HG02763 (cell line): ENCODE data around the gene TLK1.
"Not testable (repeated sequence)": the region's sequence is repeated elsewhere in the genome, so short reads cannot be mapped to it uniquely, and the experiment has no call there.

Experiments
- ATAC-seq: cut with Tn5 transposase; IDR thresholded peaks from one replicate; pipeline ENCODE4 v1.9.1; 2021; ENCODE audit warnings: mild to moderate bottlenecking, moderate library complexity; ENCODE audit not compliant: unreplicated experiment

The TLK1 gene

DNA sequence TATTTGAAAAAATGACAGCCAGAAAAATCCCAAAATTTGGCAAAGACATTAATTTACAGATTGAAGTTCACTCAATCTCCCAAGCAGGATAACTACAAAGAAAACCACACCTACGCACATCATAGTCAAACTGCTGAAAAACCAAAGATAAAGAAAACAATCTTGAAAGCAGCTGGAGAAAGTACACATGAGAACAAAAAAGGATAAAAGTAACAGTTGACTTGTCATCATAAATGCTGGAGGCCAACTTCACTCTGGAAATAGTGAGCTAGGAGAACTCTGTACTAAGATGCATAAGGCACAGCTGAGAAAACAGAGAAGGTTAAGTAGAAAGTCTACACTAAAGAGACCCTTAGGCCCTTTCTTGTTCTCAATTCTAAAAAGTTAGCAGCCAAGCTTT is 73.1 kb downstream of the TLK1 start:
- no peak for ATAC-seq

DNA sequence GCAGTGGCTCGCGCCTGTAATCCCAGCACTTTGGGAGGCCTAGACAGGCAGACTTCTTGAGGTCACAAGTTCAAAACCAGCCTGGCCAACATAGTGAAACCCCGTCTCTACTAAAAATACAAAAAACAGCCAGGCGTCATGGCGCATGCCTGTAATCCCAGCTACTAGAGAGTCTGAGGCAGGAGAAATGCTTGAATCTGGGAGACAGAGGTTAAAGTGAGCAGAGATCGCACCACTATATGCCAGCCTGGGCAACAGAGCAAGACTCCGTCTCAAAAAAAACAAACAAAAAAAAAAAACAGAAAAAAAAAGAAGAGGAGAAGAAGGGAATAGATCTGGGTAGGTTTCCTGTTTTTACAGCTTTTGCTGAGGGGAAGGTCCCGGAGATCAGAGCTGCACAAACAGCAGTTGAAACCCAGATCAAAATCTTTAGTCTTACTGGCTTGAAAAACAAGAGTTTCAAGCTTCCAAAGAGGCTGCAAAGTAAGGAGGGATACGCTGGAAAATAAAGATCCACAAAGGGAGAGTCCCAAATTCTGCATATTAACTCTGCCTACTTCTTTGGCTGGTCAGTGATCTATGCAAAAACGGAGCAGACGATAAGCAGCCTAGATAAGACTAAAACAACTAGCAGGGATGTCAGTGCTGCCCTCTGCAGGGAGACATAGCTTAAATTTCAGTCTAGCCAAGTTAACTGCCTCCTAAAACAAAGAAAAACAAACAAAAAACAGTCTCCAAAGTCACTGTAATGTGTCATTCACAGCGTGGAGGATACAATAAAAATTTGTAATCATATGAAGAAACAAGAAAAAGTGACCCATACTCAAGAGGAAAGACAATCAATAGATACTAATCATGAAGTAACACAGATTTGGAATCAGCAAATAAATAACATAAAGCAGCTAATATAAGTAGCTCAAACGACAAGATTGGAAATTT is 74.1 kb downstream of the TLK1 start:
- no peak for ATAC-seq

DNA sequence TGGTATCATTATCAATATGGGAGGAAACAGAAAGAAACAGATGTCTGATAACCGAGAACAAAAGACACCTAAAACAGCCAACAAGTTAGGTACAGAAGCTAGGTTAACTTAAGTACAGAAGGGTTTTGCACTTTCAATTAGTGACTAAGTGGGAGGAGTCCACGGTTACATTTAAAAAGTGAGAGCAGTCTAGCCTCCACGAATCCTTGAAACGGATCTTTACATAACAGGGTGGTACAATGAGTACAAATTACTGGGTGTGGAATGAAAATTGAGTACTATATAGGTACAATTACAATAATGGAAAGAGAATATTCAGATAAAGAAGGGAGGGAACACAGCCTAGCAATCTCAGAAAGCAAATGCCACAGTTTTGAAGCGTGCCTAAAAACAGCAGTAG is 76.6 kb downstream of the TLK1 start:
- no peak for ATAC-seq

DNA sequence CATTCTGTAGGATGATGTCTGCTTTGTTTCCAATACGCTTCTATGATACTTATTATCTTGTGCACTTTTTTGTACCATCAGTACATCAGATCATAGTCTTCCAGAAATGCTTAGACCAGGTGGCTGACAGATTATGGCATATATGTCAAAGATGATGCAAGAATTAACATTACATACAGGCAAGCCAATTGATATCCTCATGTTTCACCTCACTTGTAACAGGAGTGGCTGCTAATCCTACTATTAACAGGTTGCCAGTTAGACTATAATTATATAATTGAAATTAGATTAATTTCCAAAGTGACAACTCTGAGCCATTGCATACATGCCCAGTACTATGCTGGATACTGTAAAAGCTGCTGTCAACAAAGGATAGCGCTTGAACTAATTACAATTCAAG is 77.2 kb downstream of the TLK1 start:
- ATAC-seq: no peak

DNA sequence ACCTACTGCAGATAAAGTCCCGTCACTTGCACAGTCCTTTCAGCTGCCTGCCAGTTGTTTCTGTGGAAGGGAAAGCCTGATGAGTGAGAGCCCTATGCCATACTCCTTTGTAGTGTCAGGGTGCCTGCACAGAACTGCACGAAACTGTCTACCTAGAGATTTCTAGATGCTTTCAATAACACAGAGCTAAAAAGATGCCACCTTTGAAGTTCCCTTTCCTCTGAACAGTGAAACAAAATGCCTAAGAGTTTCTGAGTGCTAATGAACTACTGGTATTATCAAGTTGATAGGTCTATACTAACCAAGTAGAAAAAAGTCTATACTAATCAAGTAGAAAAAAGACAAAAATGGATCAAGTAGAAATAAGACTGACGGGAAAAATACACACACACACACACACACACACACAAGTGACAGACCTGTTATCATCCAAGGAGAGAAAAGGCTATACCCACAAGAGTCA is 79.0 kb downstream of the TLK1 start:
- no peak for ATAC-seq

DNA sequence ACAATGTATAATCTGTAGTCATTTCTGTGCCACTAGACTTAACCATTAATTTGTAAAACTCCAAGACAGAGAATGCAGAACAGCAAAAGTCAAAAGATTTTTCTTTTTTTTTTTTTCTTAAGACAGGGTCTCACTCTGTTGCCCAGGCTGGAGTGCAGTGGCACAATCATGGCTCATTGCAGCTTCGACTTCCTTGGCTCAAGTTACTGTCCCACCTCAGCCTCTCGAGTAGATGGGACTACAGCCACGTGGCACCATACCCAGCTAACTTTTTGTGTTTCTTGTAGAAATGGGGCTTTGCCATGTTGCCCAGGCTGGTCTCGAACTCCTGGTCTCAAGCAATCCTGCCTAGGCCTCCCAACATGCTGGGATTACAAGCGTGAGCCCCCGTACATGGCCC is 80.1 kb downstream of the TLK1 start:
- ATAC-seq: no peak

DNA sequence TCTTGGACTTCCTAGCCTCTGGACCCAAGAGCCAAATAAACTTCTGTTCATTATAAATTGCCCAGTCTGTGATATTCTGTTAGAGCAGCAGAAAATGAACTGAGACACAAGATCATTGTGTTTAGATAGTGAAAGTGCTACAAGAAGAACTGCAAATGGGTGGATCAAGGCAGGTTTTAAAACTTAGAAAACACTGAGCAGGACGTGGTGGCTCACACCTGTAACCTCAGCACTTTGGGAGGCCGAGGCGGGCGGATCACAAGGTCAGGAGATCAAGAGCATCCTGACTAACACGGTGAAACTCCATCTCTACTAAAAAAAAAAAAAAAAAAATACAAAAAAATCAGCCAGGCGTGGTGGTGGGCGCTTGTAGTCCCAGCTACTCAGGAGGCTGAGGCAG is 84.3 kb downstream of the TLK1 start:
- not testable (repeated sequence) for ATAC-seq

DNA sequence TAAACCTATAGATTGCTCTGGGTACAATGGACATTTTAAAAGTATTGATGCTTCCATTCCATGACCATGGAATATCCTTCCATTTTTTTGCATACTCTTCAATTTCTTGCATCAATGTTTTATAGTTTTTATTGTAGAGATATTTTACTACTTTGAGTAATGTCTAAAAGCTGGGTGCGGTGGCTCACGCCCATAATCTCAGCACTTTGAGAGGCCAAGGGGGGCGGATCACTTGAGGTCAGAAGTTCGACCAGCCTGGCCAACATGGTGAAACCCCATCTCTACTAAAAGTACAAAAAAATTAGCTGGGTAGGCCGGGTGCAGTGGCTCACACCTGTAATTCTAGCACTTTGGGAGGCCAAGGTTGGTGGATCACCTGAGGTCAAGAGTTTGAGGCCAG is 88.5 kb downstream of the TLK1 start:
- no peak for ATAC-seq

DNA sequence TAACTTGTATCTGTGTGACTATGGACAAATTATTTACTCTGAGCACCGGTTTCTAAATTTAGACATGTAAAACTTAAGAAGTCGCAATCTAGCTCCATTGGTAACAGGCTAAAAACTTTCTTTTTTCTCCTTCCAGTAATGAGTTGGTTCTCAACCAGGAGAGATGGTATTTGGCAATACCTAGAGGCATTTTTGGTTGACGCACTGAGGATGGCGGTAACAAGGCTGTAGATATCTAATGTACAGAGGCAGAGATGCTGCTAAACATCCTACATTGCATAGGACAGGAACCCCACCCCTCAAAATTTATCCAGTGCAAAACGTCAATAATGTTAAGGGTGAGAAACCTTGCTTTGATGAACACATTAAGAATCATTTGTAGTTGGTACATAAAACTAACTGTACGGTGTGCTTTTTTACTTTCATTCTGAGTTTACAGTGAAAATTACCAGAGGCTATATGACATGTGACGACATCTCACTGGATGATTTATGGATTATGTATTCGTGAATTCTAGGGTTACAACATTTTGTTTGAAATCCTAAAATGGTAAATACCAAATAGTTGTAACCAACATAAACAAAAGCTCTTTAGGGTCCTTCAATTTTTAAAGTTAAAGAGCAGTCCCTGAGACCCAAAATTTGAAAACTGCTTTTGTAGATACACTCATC is 91.3 kb downstream of the TLK1 start:
- no peak for ATAC-seq

DNA sequence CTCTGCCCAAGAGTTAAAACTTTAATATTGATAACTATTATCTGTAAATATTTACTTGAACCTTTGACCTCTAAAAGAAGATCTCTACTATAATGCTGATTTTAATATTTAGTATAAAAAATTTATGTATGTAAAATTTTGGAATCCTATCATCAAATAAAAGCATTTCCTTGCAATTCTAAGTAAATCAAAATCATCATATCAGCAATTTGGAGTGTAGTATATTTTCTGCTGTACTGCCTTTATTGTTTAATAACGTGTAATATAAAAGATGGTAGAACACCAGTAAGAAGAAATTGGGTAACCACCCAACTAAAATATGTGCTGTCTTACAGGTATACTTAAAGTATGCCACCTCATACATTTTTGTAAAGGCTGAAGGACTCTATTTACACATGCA is 94.6 kb downstream of the TLK1 start:
- no peak for ATAC-seq

DNA sequence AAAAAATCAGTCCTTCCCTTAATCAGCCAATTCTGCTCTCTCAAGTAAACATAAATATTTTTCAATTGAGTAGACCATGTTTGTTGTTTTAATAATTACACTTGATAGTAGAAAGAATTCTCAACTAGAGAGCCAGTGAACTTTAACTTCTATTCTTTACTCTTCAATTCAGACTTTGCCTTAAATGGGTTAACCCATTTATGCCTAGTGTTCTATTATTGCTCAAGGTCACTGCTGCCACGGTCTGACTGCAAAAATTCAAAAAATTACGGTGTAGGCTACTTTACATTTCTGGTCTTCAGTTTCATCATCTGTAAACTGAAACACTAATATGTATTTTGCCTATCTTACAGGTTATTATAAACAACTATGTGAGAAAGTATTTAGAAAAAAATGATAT is 103.1 kb downstream of the TLK1 start:
- no peak for ATAC-seq

DNA sequence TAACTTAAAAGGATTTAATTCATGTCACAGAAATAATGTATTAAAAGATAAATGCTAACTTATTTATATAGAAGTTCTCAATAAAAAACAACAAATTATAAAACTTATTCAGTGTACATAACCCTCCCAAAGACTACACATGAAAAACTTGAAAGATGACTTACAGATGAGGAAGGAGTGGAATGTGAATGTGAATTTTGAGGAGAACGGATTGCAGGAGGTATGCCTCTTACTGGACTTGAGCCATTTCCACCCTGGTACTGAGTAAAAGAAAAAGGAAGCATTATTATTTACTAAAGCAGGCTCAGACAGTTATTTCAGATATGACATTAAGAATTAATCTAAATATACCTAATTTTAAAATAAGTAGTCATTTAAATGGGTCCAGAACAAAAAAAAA is 104.4 kb downstream of the TLK1 start:
- ATAC-seq: no peak

DNA sequence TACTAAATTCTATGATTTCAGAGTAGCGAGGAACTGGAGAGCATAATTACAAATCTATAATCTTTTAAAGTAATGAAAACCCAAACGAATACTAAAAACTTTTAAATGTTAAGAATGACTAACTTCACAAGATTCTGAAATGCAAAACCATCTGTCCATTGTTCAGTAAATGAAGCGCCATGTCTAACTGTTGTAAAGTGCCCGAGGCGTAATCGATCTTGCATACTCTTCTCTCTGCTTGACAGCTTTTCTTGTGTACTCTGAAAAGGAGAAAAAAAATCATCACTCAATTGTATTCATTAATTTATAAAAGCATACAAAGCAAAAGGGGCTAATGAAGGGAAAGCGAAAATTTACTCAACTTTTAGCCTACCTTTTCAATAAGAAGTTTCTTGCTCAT is 111.0 kb downstream of the TLK1 start:
- ATAC-seq: no peak

DNA sequence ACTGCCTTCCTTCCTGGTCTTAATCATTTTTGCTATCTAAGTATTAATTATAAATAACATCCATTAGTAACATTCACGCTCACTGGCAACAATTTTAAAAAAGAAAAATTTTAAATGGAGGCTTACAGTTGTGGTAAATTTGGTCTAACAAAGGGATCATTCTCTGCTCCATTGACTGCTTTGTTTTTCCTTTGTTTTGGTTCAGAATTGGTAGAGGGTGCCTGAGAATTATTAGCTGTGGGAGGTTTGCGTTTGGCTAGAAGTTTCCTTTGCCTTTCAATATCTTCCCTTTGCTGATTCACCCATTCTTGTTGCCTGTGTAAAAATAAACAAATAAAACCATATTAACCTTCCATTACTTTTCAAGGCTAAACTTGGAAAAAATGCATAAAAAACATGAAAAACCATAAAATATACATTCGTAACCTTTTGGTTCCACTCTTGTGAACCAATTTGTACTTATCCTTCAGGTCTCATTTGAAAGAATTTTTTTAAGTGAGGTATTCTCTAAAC is 114.6 kb downstream of the TLK1 start:
- ATAC-seq: no peak

DNA sequence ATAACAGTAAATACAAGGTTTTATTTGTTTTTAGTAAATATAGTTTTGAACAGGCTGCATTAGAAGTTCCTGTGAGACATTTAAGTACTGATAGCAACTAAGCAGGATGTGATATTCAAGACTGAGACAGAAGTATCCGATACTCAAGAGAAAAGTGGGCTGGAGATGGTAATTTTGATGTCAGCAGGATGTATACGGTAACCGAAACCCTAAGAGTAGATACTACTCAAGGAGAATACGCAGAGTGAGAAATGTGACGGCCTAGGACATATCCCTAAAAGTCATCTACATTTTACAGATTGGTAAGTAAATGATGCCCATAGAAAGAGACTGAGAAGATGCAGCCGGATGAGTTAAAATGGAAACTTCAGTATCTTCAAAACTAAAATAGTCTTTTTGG is 116.3 kb downstream of the TLK1 start:
- no peak for ATAC-seq

DNA sequence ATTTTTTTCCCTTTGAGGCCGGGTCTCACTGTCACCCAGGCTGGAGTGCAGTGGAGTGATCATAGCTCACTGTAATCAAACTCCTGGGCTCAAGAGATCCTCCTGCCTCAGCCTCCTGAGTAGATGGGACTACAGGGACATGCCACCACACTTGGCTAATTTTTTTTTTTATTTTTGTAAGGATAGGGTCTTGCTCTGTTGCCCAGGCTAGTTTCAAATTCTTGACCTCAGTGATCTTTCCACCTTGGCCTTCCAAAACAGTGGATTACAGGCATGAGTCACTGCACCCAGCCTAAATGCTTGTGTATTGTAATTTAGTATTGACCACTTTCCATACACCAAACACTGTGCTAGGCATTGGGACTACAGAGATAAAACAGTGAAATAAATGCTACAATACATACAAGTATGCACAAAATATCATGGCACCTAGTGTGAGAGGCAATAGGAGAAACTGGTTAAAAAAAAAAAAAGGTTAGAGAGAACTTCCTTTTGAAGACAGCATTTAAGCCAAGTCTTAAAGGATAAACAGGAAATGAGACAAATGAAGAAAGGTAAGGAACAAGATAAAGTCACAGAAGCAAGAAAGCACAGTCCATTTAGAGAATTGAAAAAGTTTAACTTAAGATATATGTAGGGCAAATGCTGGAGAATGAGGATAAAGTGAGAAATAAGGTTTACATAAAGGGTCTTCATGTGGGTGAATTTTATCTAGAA is 118.3 kb downstream of the TLK1 start:
- no peak for ATAC-seq

DNA sequence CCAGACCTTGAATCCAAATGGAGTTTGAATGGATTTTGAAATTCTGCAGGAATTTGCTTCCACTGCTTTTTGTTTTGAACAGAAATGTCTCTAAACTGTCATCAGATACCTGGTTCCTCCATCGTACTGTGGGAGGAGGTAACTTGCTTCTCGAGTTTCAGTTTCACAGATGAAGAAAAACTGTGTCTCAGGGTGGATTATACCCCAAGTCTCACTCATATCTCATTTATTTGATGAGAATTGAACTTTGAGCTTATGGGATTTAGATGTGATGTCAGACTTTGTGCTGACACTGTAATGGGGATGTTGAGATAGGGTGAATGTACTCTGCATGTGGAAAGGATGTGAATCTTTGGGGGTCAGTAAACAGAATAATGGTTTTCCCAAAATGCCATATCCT is 124.2 kb downstream of the TLK1 start:
- ATAC-seq: no peak

DNA sequence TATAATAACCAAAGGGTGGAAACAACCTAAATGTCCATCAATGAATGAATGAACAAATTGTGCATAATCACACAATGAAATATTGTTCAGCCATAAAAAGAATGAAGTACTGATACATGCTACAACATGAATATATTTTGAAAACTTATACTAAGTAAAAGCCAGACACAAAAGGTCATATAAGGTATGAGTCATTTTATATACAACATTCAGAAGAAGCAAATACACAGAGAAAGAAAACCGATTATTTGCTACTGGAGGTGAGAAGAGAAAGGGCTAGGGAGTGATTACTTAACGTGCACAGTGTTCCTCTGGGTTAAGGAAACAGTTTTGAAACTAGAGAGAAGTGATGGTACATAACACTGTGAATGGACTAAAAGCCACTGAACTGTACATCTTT is 126.4 kb downstream of the TLK1 start:
- ATAC-seq: no peak

DNA sequence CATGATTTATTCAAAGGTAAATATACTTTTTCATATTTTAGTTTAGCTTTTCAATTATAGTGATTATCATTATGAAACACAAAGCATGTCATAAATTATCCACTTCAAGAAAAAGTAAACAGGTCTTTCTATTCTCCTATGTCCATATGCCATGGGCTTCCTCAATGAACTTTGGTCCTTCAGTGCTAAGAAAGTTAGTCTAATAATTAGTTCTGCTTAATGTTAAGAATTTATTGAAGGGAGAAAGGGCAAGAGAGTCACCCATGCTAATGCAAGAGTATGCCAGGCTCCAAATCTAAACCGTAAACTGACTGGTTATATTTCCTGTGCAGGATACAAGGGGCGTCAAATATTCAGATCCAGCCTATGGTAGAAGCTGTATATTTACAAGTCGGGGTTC is 135.5 kb downstream of the TLK1 start:
- ATAC-seq: no peak

DNA sequence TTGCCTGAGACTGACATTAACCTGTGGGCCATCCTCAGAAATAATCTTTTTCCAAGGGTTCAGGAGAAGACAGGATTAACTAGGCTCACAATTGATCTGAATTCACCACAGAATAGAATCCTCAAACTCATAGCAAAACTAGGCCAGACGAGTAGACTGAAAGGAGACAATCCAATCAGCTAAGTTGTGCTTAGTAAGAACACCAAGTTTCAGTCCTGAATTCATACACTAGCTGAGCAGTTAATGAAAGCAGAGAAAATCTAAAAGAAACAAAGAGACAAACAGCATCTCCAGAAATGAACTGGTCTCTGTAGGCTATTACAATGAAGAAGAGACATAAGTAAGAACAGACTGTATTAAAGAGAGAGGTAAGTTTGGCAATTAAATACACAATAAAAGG is 142.2 kb downstream of the TLK1 start:
- ATAC-seq: no peak

DNA sequence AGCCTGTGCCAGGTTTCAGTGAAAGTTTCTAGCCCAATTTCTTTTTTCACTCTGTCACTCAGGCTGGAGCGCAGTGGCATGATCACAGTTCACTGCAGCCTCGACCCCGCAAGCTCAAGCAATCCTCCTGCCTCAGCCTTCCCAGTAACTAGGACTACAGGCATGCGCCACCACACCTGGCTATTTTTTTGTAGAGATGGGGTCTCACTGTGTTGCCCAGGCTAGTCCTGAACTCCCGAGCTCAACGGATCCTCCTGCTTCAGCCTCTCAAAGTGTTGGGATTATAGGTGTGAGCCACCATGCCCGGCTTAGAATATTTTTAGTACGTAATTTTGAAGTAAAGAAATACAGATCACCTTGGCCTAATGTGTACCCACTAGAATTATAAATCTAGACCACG is 144.6 kb downstream of the TLK1 start:
- no peak for ATAC-seq
